Thyroid gland (tissue), 4 donors: ENCODE data around the gene EBNA1BP2. TPM values are rescaled to one million over a fixed set of nuclear protein-coding genes. Genes with fewer than 3 reads are reported as not detected.

Experiments used
- DNase-seq, 2 donors: peaks; one replicate each; pipeline ENCODE4 v3.0.0-alpha.2; 2019
- H3K27ac ChIP-seq, 3 donors: fragments of 200-600 bp; sonication (generic); 1 replicate in 2 of 3; 2 replicates in 1 of 3; pipeline ENCODE4 v1.5.1; 2016 to 2019; ENCODE audit warnings: mild to moderate bottlenecking in 1 of 3, moderate library complexity in 1 of 3
- H3K27me3 ChIP-seq: fragments of 200-600 bp; sonication (generic); one replicate; pipeline ENCODE4 v1.5.1; 2019
- H3K36me3 ChIP-seq, 2 donors: fragments of 200-600 bp; sonication (generic); one replicate each; pipeline ENCODE4 v1.5.1; 2016 to 2019
- H3K4me1 ChIP-seq, 2 donors: fragments of 200-600 bp; sonication (generic); one replicate each; pipeline ENCODE4 v1.5.1; 2017 to 2019
- H3K4me3 ChIP-seq, 3 donors: fragments of 200-600 bp; sonication (generic); replicated peaks in 1 of 3; 1 replicate in 2 of 3; 2 replicates in 1 of 3; pipeline ENCODE4 v1.5.1; 2016; ENCODE audit warnings: mild to moderate bottlenecking in 1 of 3
- H3K9me3 ChIP-seq: fragments of 200-600 bp; sonication (generic); one replicate; pipeline ENCODE4 v1.5.1; 2017
- POLR2A ChIP-seq, 2 donors: fragments of 450-650 bp; IDR thresholded peaks; one replicate each; pipeline ENCODE4 v1.6.1; 2017; ENCODE audit warnings: antibody characterized with exemption in 2 of 2, mild to moderate bottlenecking in 2 of 2, moderate library complexity in 1 of 2
- WGBS, 2 donors: methylation state at CpG; one replicate each; pipeline ENCODE4 v1.1.5; 2017; 5-methylcytosine and 5-hydroxymethylcytosine counted together
- intact Hi-C: fragments of 100-400 bp; cut with DNase I; formaldehyde crosslinking; loops from one replicate; pipeline ENCODE4 v1.15.1; 2023
- total RNA-seq, 4 donors: library from RNA; depleted of rRNA; stranded (reverse); fragments of >200 nt; gene quantifications; one replicate each; pipeline ENCODE4 v1.2.3, GENCODE V29; 2016
- TF ChIP-seq, protein P1 (sequence below), 6 experiments: fragments of 200-600 bp in 3 of 6; fragments of 450-650 bp in 3 of 6; sonication (generic) in 3 of 6; IDR thresholded peaks; one replicate each; pipeline ENCODE4 v1.5.1; 2016 to 2019; ENCODE audit warnings: antibody characterized with exemption in 6 of 6, mild to moderate bottlenecking in 2 of 6, inconsistent platforms in 1 of 6, moderate library complexity in 1 of 6

Gene EBNA1BP2
- 10 to 100 TPM; 37.1 to 67.6 (median 53.2) TPM for total RNA-seq

DNA sequence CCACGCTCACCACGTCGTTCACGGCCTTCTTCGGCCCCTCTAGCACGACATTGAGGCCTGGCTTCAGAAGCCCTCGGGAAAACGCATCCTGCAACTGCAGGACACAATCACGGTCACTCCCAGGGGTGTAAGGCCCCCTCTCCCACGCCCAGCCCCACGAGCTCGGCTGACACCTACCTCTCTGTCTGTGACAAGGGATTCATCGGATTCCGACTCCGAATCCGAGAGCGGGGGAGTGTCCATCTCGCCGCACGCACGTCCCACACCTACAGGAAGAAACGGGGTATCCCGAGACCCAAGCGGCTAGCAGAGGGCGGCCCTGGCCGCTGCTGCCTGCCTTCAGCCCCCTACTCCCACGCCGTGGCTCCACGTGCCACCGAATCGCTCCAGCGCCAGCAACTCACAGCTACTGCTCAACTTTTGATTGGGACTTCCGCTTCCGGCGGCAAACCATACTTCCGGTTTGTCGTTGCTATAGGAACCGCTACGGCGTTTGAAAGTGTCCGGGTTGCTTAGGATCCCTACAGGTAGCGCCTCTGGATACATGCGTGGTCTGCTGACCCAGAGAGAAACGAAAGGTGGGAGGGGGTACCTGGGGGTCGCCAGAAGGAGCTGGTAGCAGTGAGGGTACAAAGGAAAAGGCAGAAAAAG is at the start of gene EBNA1BP2, which contains the start of gene CFAP57:
TSS of gene EBNA1BP2 (minus strand) at position 415 of the 651 bp plus-strand sequence. CDS start at position 243, 172 bp downstream.
TSS of gene CFAP57 (plus strand) at position 455 of the 651 bp plus-strand sequence. CDS start 424 bp downstream, outside the sequence.
- Histone ChIP-seq H3K9me3 (no peaks in the 10 kb centered on the region), H3K4me3 (peak within 1 kb of the TSS; percentile 64 to 97 (median 72)), H3K36me3 (peaks cover 20 to 27% of the 10 kb centered on the region in 2 donors), H3K4me1 (peaks cover 9 to 12% of the 10 kb centered on the region in 2 donors), H3K27ac (peak within 1 kb of the TSS in 1 of 3 donors; percentile 43), H3K27me3 (no peaks in the 10 kb centered on the region)
- intact Hi-C loops = no loop called here
- peak; percentile 88 to 90 for DNase-seq
- 0% methylated on average over 21 to 35 of the region's 45 CpGs for WGBS, 2 donors
- no peak for TF ChIP-seq POLR2A (IDR thresholded peaks at IDR 0.05)
- TF ChIP-seq, protein P1, sequence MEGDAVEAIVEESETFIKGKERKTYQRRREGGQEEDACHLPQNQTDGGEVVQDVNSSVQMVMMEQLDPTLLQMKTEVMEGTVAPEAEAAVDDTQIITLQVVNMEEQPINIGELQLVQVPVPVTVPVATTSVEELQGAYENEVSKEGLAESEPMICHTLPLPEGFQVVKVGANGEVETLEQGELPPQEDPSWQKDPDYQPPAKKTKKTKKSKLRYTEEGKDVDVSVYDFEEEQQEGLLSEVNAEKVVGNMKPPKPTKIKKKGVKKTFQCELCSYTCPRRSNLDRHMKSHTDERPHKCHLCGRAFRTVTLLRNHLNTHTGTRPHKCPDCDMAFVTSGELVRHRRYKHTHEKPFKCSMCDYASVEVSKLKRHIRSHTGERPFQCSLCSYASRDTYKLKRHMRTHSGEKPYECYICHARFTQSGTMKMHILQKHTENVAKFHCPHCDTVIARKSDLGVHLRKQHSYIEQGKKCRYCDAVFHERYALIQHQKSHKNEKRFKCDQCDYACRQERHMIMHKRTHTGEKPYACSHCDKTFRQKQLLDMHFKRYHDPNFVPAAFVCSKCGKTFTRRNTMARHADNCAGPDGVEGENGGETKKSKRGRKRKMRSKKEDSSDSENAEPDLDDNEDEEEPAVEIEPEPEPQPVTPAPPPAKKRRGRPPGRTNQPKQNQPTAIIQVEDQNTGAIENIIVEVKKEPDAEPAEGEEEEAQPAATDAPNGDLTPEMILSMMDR (IDR thresholded peaks at IDR 0.05) = no peak

DNA sequence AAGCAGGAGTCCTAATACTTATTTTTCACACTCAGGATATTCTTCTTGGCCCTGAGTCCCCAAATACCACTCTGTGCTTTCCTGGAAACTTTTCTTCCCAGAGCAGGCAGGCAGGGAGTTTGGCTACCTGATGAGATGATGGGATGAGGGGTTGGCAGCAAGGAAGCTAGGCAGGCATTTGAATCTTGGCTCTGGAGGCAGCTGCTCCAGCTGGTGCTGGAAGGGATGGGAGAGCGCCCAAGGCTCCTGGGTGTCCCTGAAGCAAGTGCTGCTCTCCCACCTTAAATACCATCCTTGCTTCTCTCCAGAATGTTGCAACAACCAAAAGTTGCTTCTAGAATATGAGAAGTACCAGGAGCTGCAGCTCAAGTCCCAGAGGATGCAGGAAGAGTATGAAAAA is 49.7 kb upstream of the EBNA1BP2 start:
- DNase-seq = no peak
- 100% methylated on average over 1 of the region's 1 CpG for WGBS, 2 donors
- no peaks in the 10 kb centered on the region for H3K27me3 ChIP-seq
- no peaks in the 10 kb centered on the region for H3K4me1 ChIP-seq
- no peak for TF ChIP-seq POLR2A (IDR thresholded peaks at IDR 0.05)
- TF ChIP-seq, protein P1 (IDR thresholded peaks at IDR 0.05) = no peak
- H3K9me3 ChIP-seq = no peaks in the 10 kb centered on the region
- H3K36me3 ChIP-seq = no peaks in the 10 kb centered on the region
- H3K4me3 ChIP-seq = no peak overlapping the region
- intact Hi-C loops = no loop called here
- no peak overlapping the region for H3K27ac ChIP-seq

DNA sequence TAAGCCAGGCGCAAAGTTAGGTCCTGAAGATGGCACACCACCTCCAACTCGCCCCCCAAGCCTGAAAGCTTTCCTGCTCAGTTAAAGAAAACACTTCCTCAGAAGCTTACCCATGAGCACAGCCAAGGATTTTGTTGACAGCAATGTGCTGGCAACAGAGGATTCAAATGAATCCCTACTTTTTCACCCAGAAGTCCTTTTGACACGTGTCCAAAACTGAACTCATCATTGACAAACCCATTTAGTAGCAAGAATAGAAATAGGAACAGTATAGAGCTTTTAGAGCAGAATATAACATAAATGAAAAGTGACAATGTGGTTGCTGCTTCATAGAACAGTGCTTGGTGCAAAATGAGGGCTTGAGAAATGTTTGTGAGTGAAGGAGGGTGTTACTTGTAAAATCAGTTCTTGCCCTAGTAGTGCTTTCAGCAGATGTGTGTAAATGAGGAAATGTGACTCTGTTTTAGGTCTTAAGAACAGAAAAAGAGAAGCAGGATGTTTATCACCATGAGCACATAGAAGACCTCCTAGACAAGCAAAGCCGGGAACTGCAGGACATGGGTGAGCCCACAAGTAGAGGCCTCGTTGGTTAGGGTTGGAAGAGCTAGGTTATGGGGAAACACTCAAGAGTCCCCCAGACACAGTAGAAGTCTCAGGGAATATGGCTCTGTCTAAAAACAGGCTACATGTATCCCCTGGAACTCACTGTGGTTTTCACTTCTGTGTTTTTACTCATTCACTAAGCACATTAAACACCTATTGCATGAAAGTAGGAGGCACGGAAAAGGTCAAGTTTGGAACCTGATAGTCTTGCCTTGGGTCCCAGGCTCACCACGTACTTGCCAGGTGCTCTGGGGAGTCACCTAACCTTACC is 49.1 kb upstream of the EBNA1BP2 start:
- Histone ChIP-seq H3K27ac (no peak overlapping the region), H3K36me3 (no peaks in the 10 kb centered on the region), H3K4me3 (no peak overlapping the region), H3K27me3 (no peaks in the 10 kb centered on the region), H3K9me3 (no peaks in the 10 kb centered on the region), H3K4me1 (no peaks in the 10 kb centered on the region)
- DNase-seq = no peak
- TF ChIP-seq, protein P1 (IDR thresholded peaks at IDR 0.05) = no peak
- TF ChIP-seq POLR2A (IDR thresholded peaks at IDR 0.05) = no peak
- intact Hi-C loops = no loop called here
- 77 to 79% methylated on average over 7 of the region's 7 CpGs for WGBS, 2 donors

GRCh38 chr1:43217747-43218146 is 45.7 kb upstream of the EBNA1BP2 start:
- DNase-seq = no peak
- no peaks in the 10 kb centered on the region for H3K27me3 ChIP-seq
- H3K27ac ChIP-seq = no peak overlapping the region
- H3K9me3 ChIP-seq = no peaks in the 10 kb centered on the region
- no peaks in the 10 kb centered on the region for H3K4me1 ChIP-seq
- TF ChIP-seq POLR2A (IDR thresholded peaks at IDR 0.05) = no peak
- TF ChIP-seq, protein P1 (IDR thresholded peaks at IDR 0.05) = no peak
- H3K36me3 ChIP-seq = no peaks in the 10 kb centered on the region
- no peak overlapping the region for H3K4me3 ChIP-seq
- intact Hi-C loops = no loop called here
- 86 to 88% methylated on average over 10 of the region's 10 CpGs for WGBS, 2 donors
